ENCODE results near the gene MIPEP. TPM values are rescaled to one million over a fixed set of nuclear protein-coding genes. Genes with fewer than 3 reads are reported as not detected.

MIPEP gene
- total and polyA plus RNA-seq, 2 experiments from 2014 or later, result 17.1 to 19.8 TPM

DNA sequence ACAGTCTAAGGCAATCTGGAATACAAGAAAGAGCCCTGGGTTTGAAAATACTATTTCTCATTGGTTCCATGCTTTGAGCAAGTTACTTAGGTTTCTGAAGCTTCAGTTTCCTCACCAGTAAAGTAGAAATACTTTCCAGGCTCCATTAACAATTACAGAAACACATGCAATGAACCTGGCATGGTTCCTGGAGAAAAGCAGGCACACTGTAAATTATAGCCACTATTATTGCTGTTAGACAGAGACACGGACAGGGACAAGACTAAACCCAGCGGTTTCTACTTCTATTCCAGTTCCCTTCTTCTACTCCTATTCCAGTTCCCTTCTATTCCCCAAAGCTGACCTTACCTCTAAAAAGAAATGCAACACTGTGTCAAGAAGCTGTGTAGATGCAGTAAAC lies 41.2 kb downstream of the MIPEP start:
- H3K4me1 ChIP-seq (ENCODE audit: insufficient read depth), result peaks cover 4% of the 10 kb centered on the region
- H3K4me2 ChIP-seq, result no peak overlapping the region
- TF ChIP-seq EZH2phosphoT487 (IDR thresholded peaks at IDR 0.05; ENCODE audit: low read depth, severe bottlenecking, unreplicated experiment), result no peak
- TF ChIP-seq, protein P1, sequence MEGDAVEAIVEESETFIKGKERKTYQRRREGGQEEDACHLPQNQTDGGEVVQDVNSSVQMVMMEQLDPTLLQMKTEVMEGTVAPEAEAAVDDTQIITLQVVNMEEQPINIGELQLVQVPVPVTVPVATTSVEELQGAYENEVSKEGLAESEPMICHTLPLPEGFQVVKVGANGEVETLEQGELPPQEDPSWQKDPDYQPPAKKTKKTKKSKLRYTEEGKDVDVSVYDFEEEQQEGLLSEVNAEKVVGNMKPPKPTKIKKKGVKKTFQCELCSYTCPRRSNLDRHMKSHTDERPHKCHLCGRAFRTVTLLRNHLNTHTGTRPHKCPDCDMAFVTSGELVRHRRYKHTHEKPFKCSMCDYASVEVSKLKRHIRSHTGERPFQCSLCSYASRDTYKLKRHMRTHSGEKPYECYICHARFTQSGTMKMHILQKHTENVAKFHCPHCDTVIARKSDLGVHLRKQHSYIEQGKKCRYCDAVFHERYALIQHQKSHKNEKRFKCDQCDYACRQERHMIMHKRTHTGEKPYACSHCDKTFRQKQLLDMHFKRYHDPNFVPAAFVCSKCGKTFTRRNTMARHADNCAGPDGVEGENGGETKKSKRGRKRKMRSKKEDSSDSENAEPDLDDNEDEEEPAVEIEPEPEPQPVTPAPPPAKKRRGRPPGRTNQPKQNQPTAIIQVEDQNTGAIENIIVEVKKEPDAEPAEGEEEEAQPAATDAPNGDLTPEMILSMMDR (IDR thresholded peaks at IDR 0.05; ENCODE audit: poor library complexity), result no peak
- TF ChIP-seq EZH2 (IDR thresholded peaks at IDR 0.05; ENCODE audit: borderline replicate concordance), result no peak
- H3K27me3 ChIP-seq, result no peaks in the 10 kb centered on the region
- WGBS (ENCODE audit: low lambda C conversion rate, missing lambda C conversion rate), result 86% methylated on average over 2 of the region's 2 CpGs
- DNase-seq (ENCODE audit: low spot score), result no peak
- no peaks in the 10 kb centered on the region for H3K36me3 ChIP-seq (replicated peaks; ENCODE audit: insufficient read depth, low read depth)
- H2AFZ ChIP-seq, result no peak overlapping the region
- H3K9me3 ChIP-seq (ENCODE audit: low read depth), result no peaks in the 10 kb centered on the region
- H3K4me3 ChIP-seq, result no peak overlapping the region
- H3K9me2 ChIP-seq (replicated peaks; ENCODE audit: insufficient read depth), result no peaks in the 10 kb centered on the region
- H3K79me2 ChIP-seq, result no peaks in the 10 kb centered on the region
- H4K20me1 ChIP-seq (ENCODE audit: insufficient read depth, poor library complexity, severe bottlenecking), result no peaks in the 10 kb centered on the region
- no peak overlapping the region for H3K27ac ChIP-seq

DNA sequence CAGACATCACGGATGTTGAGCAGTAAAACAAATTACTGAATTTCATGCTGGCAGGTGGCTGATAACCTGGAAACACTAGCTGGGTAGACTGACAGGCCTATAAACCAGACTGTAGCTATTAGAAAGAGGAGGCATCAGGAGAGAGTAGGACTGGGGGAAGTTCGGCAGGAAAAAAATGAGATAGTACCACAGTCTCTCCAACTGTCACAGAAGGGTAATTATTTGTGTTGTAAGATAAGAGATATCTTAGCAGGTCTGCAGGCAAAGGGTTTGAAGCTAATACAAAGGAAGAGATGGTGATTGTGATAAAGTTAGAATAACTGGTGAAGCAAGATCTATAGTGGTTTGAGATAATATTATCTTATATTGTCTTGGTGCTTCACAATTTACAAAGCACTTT lies 41.7 kb downstream of the MIPEP start:
- TF ChIP-seq EZH2 (IDR thresholded peaks at IDR 0.05; ENCODE audit: borderline replicate concordance) (no peak), EZH2phosphoT487 (IDR thresholded peaks at IDR 0.05; ENCODE audit: low read depth, severe bottlenecking, unreplicated experiment) (no peak)
- TF ChIP-seq, protein P1 (IDR thresholded peaks at IDR 0.05; ENCODE audit: poor library complexity), result no peak
- 40% methylated on average over 2 of the region's 2 CpGs for WGBS (ENCODE audit: low lambda C conversion rate, missing lambda C conversion rate)

DNA sequence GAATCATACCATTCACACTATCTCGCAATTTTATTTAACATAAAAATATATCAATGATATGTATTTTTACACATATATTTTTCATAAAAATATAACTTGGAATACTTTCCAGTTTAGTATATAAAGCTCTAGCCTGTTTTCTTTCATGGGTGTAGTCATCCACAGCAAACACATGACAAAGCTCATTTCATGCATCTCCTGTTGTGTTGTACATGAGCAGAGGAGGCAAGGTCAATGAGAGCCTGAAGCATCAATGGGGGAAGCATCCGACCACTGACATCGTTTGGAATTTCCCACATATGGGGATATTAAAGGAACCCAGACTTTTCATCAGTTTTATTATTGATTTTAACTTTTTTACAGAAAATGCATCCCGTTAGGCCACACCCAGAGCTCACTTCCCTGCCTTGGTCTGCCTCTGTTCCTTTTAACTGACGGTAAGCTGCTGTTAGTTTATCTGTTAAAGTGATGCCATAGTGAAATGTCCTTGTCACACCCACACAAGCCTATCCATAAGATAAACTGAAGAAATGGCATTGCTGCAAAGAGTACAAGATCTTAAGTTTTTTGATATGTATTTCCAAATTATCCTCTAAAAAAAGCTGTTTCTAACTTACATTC lies 44.0 kb downstream of the MIPEP start:
- Histone ChIP-seq H4K20me1 (ENCODE audit: insufficient read depth, poor library complexity, severe bottlenecking) (no peaks in the 10 kb centered on the region), H3K79me2 (no peaks in the 10 kb centered on the region), H2AFZ (no peak overlapping the region), H3K4me1 (ENCODE audit: insufficient read depth) (peaks cover 4% of the 10 kb centered on the region), H3K9me3 (ENCODE audit: low read depth) (no peaks in the 10 kb centered on the region), H3K27ac (no peak overlapping the region), H3K4me2 (no peak overlapping the region), H3K4me3 (no peak overlapping the region), H3K36me3 (replicated peaks; ENCODE audit: insufficient read depth, low read depth) (no peaks in the 10 kb centered on the region), H3K9me2 (replicated peaks; ENCODE audit: insufficient read depth) (no peaks in the 10 kb centered on the region), H3K27me3 (no peaks in the 10 kb centered on the region)
- WGBS (ENCODE audit: low lambda C conversion rate, missing lambda C conversion rate), result 92% methylated on average over 5 of the region's 5 CpGs
- DNase-seq (ENCODE audit: low spot score), result no peak
- TF ChIP-seq EZH2phosphoT487 (IDR thresholded peaks at IDR 0.05; ENCODE audit: low read depth, severe bottlenecking, unreplicated experiment) (no peak), EZH2 (IDR thresholded peaks at IDR 0.05; ENCODE audit: borderline replicate concordance) (no peak)
- TF ChIP-seq, protein P1 (IDR thresholded peaks at IDR 0.05; ENCODE audit: poor library complexity), result no peak

More for the DNA sequence above, 41.7 kb downstream of the MIPEP start:
- Histone ChIP-seq H2AFZ (no peak overlapping the region), H3K9me2 (replicated peaks; ENCODE audit: insufficient read depth) (no peaks in the 10 kb centered on the region), H3K4me3 (no peak overlapping the region), H3K4me2 (no peak overlapping the region), H3K9me3 (ENCODE audit: low read depth) (no peaks in the 10 kb centered on the region), H3K36me3 (replicated peaks; ENCODE audit: insufficient read depth, low read depth) (no peaks in the 10 kb centered on the region), H3K4me1 (ENCODE audit: insufficient read depth) (peaks cover 4% of the 10 kb centered on the region), H3K79me2 (no peaks in the 10 kb centered on the region), H3K27ac (no peak overlapping the region), H3K27me3 (no peaks in the 10 kb centered on the region), H4K20me1 (ENCODE audit: insufficient read depth, poor library complexity, severe bottlenecking) (no peaks in the 10 kb centered on the region)
- DNase-seq (ENCODE audit: low spot score), result no peak

All from hepatocyte (in vitro differentiated cells).